Stomach (tissue), 9 donors: ENCODE results near the gene FLCN. TPM values are rescaled to one million over a fixed set of nuclear protein-coding genes. Genes with fewer than 3 reads are reported as not detected.
A peak's percentile ranks its signal among the peaks of the same experiment; 100 is the strongest.

Experiments used
- DNase-seq, 2 donors: peaks; one replicate each; pipeline versions ENCODE4 v3.0.0 to v3.0.0-alpha.2; 2013 to 2019
- H3K27ac ChIP-seq, 5 donors: fragments of 200-600 bp in 4 of 5; sonication (generic) in 4 of 5; one replicate each; pipeline ENCODE4 v1.5.1; 2013 to 2019; ENCODE audit warnings: mild to moderate bottlenecking in 1 of 5, moderate library complexity in 1 of 5
- H3K27me3 ChIP-seq, 3 donors: fragments of 200-600 bp; sonication (generic); one replicate each; pipeline ENCODE4 v1.5.1; 2017 to 2019; ENCODE audit warnings: mixed run types in 1 of 3
- H3K36me3 ChIP-seq, 4 donors: fragments of 200-600 bp; sonication (generic); 1 replicate in 3 of 4; 2 replicates in 1 of 4; pipeline ENCODE4 v1.5.1; 2016 to 2019
- H3K4me1 ChIP-seq, 4 donors: fragments of 200-600 bp; sonication (generic); one replicate each; pipeline ENCODE4 v1.5.1; 2016 to 2019
- H3K4me3 ChIP-seq, 4 donors: fragments of 200-600 bp; sonication (generic) in 3 of 4; one replicate each; pipeline ENCODE4 v1.5.1; 2016 to 2019; ENCODE audit warnings: mild to moderate bottlenecking in 1 of 4
- H3K9me3 ChIP-seq, 4 donors: fragments of 200-600 bp; sonication (generic); one replicate each; pipeline ENCODE4 v1.5.1; 2016 to 2019
- EP300 ChIP-seq: sonication (generic); formaldehyde crosslinking; IDR thresholded peaks from one replicate; pipeline ENCODE4 v1.6.1; 2017; ENCODE audit warnings: antibody characterized with exemption
- POLR2A ChIP-seq, 4 donors: fragments of 450-650 bp; IDR thresholded peaks; one replicate each; pipeline ENCODE4 v1.6.1; 2016; ENCODE audit warnings: antibody characterized with exemption in 4 of 4, control low read depth in 2 of 4, mild to moderate bottlenecking in 1 of 4, moderate library complexity in 1 of 4
- POLR2AphosphoS5 ChIP-seq, 3 donors: sonication (generic); formaldehyde crosslinking; IDR thresholded peaks; one replicate each; pipeline ENCODE4 v1.6.1; 2016; ENCODE audit warnings: antibody characterized with exemption in 3 of 3
- WGBS, 5 donors: extraction: QIAGEN DNeasy Blood & Tissue Kit in 3 of 5; methylation state at CpG; one replicate each; pipeline versions ENCODE4 v1.1.5 to v1.1.7; 2013 to 2018; 5-methylcytosine and 5-hydroxymethylcytosine counted together
- intact Hi-C: fragments of 100-400 bp; cut with DNase I; formaldehyde crosslinking; loops from one replicate; pipeline ENCODE4 v1.15.1; 2023; ENCODE audit warnings: low total_unique reads
- polyA plus RNA-seq, 3 donors: library from polyadenylated mRNA; stranded (reverse); fragments of 200-250 nt; gene quantifications; one replicate each; pipeline ENCODE4 v1.2.3, GENCODE V29; 2013
- total RNA-seq, 5 donors: library from RNA; depleted of rRNA; stranded (reverse); fragments of >200 nt; gene quantifications; one replicate each; pipeline versions ENCODE4 v1.1.0 to v1.2.3, GENCODE V29; 2014 to 2016
- TF ChIP-seq, protein P1 (sequence below), 7 experiments: fragments of 450-650 bp in 4 of 7; fragments of 200-600 bp in 3 of 7; sonication (generic) in 3 of 7; IDR thresholded peaks; one replicate each; pipeline ENCODE4 v1.5.1; 2016 to 2019; ENCODE audit warnings: antibody characterized with exemption in 7 of 7, control low read depth in 2 of 7, mild to moderate bottlenecking in 1 of 7
- donor health status: healthy with polysubstance abuse.
- donor health status: Bipolar disorder and iron deficiency.
- donor health status: healthy.

The FLCN gene
- total and polyA plus RNA-seq, 8 donors, result 6.9 to 378 (median 41.9) TPM

- Histone ChIP-seq H3K9me3 (no peaks in the 10 kb centered on the region), H3K4me1 (no peaks in the 10 kb centered on the region), H3K4me3 (no peak overlapping the region), H3K27ac (no peak overlapping the region), H3K27me3 (no peaks in the 10 kb centered on the region), H3K36me3 (peaks cover 61 to 97% (median 92%) of the 10 kb centered on the region in 4 donors)
- intact Hi-C loops, result no loop called here
- no peak for DNase-seq
- WGBS, 5 donors, result 80 to 87% (median 82%) methylated on average over 25 to 27 of the region's 27 CpGs
- TF ChIP-seq, protein P1, sequence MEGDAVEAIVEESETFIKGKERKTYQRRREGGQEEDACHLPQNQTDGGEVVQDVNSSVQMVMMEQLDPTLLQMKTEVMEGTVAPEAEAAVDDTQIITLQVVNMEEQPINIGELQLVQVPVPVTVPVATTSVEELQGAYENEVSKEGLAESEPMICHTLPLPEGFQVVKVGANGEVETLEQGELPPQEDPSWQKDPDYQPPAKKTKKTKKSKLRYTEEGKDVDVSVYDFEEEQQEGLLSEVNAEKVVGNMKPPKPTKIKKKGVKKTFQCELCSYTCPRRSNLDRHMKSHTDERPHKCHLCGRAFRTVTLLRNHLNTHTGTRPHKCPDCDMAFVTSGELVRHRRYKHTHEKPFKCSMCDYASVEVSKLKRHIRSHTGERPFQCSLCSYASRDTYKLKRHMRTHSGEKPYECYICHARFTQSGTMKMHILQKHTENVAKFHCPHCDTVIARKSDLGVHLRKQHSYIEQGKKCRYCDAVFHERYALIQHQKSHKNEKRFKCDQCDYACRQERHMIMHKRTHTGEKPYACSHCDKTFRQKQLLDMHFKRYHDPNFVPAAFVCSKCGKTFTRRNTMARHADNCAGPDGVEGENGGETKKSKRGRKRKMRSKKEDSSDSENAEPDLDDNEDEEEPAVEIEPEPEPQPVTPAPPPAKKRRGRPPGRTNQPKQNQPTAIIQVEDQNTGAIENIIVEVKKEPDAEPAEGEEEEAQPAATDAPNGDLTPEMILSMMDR (IDR thresholded peaks at IDR 0.05), result no peak
- no peak for TF ChIP-seq POLR2AphosphoS5 (IDR thresholded peaks at IDR 0.05)
- no peak for TF ChIP-seq EP300
- no peak for TF ChIP-seq POLR2A (IDR thresholded peaks at IDR 0.05)
Measured at GRCh38 chr17:17214646-17215436, 22.1 kb downstream of the FLCN start.

DNA sequence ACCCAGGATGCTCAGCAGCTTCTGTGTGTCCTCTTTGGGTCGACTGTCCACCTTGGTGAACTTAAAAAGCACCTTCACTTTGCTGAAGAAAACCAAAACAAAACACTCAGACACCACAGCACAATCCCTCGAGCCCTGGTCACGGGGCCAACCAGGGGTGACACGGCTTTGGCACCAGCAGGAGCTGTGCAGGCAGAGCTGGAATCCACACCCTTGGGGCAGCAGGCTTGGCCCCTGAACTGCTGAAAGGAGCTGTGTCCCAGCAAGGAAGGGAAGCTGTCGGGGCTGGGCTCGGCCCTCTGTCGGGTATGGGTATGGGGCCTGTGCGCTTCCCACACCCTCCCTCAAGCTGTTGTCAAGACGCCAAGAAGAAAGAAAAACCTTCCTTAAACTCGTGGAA, 23.2 kb downstream of the FLCN start:
- no peak for DNase-seq
- WGBS, 5 donors, result 71 to 78% (median 77%) methylated on average over 10 of the region's 10 CpGs

DNA sequence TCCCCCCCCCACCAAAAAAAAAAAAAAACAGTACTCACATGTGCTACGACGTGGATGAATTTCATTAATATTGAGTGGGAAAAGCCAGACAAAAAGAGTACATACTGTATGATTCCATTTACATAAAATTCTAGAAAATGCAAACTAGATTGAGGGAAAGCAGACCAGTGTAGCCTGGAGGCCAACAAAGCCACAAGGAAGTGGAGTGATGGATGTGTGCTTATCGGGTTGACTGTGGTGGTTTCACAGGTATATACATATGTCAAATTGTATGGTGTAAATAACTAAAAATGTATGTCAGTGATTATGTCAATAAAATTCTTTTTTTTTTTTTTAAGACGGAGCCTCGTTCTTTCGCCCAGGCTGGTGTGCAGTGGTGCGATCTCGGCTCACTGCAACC, 29.0 kb downstream of the FLCN start:
- peaks cover 33 to 44% (median 40%) of the 10 kb centered on the region in 4 donors for H3K4me1 ChIP-seq
- H3K27ac ChIP-seq, result peak overlapping the region in 2 of 5 donors; percentile 87 to 95
- H3K36me3 ChIP-seq, result peaks cover 2 to 30% (median 24%) of the 10 kb centered on the region in 4 donors
- 74 to 81% (median 79%) methylated on average over 8 of the region's 8 CpGs for WGBS, 5 donors
- TF ChIP-seq POLR2A (IDR thresholded peaks at IDR 0.05) (no peak), POLR2AphosphoS5 (IDR thresholded peaks at IDR 0.05) (no peak), EP300 (no peak)
- TF ChIP-seq, protein P1 (IDR thresholded peaks at IDR 0.05), result no peak
- H3K4me3 ChIP-seq, result no peak overlapping the region
- intact Hi-C loops, result no loop called here
- DNase-seq, result no peak
- no peaks in the 10 kb centered on the region for H3K27me3 ChIP-seq
- H3K9me3 ChIP-seq, result no peaks in the 10 kb centered on the region

More for the DNA sequence above, 23.2 kb downstream of the FLCN start:
- H3K4me1 ChIP-seq, result no peaks in the 10 kb centered on the region
- intact Hi-C loops, result no loop called here
- no peaks in the 10 kb centered on the region for H3K9me3 ChIP-seq
- peaks cover 54 to 88% (median 81%) of the 10 kb centered on the region in 4 donors for H3K36me3 ChIP-seq
- H3K27ac ChIP-seq, result no peak overlapping the region
- TF ChIP-seq POLR2AphosphoS5 (IDR thresholded peaks at IDR 0.05) (no peak), POLR2A (IDR thresholded peaks at IDR 0.05) (no peak), EP300 (no peak)
- TF ChIP-seq, protein P1 (IDR thresholded peaks at IDR 0.05), result no peak
- H3K4me3 ChIP-seq, result no peak overlapping the region
- H3K27me3 ChIP-seq, result no peaks in the 10 kb centered on the region

- H3K4me3 ChIP-seq, result peak overlapping the region; percentile 55 to 72 (median 58)
- no peak for DNase-seq
Measured at GRCh38 chr17:17206913-17207335, 30.0 kb downstream of the FLCN start.

More at GRCh38 chr17:17206913-17207335, 30.0 kb downstream of the FLCN start:
- intact Hi-C loops, result no loop called here
- Histone ChIP-seq H3K9me3 (no peaks in the 10 kb centered on the region), H3K27me3 (no peaks in the 10 kb centered on the region), H3K4me1 (peaks cover 33 to 55% (median 45%) of the 10 kb centered on the region in 4 donors), H3K27ac (peak overlapping the region; percentile 78 to 95 (median 89)), H3K36me3 (peaks cover 0 to 28% (median 23%) of the 10 kb centered on the region in 4 donors)
- 17 to 42% (median 22%) methylated on average over 16 of the region's 16 CpGs for WGBS, 5 donors
- peak in 1 of 4 donors; percentile 27 for TF ChIP-seq POLR2A (IDR thresholded peaks at IDR 0.05)
- TF ChIP-seq, protein P1 (IDR thresholded peaks at IDR 0.05), result no peak
- no peak for TF ChIP-seq EP300
- no peak for TF ChIP-seq POLR2AphosphoS5 (IDR thresholded peaks at IDR 0.05)
